Activated naive CD4-positive, alpha-beta T cell treated with Interleukin-2 at 50 U/mL for 16 hours (primary cell): ENCODE data around the gene SPHK1.
A peak's percentile ranks its signal among the peaks of the same experiment; 100 is the strongest.
"Not testable (repeated sequence)": the region's sequence is repeated elsewhere in the genome, so short reads cannot be mapped to it uniquely, and the experiment has no call there.

Experiments
- DNase-seq: peaks from one replicate; pipeline ENCODE4 v3.0.0-alpha.2; 2020

SPHK1 gene

GRCh38 chr17:76384222-76384986 lies at the start of gene SPHK1:
SPHK1 (plus strand) TSS chr17:76384609; CDS start chr17:76385645, 1,036 bp downstream.
- DNase-seq = peak; percentile 71

GRCh38 chr17:76335716-76336381 lies 48.6 kb upstream of the SPHK1 start:
- no peak for DNase-seq

- no peak for DNase-seq
These were observed 47.5 kb upstream of the SPHK1 start for GRCh38 chr17:76336756-76337412.

- no peak for DNase-seq
These were observed 47.0 kb upstream of the SPHK1 start for GRCh38 chr17:76337413-76337777.

GRCh38 chr17:76341301-76341700 lies 43.1 kb upstream of the SPHK1 start:
- DNase-seq = no peak

GRCh38 chr17:76343106-76343505 lies 41.3 kb upstream of the SPHK1 start:
- DNase-seq = no peak

GRCh38 chr17:76345377-76345974 lies 38.9 kb upstream of the SPHK1 start:
- no peak for DNase-seq

GRCh38 chr17:76346936-76347335 lies 37.5 kb upstream of the SPHK1 start:
- DNase-seq = not testable (repeated sequence)

GRCh38 chr17:76350463-76350862 lies 33.9 kb upstream of the SPHK1 start:
- DNase-seq = no peak

GRCh38 chr17:76351526-76352071 lies 32.8 kb upstream of the SPHK1 start:
- no peak for DNase-seq

GRCh38 chr17:76353004-76353598 lies 31.3 kb upstream of the SPHK1 start:
- no peak for DNase-seq

- peak; percentile 85 for DNase-seq
These were observed 30.7 kb upstream of the SPHK1 start, which contains the start of gene PRPSAP1 for GRCh38 chr17:76353599-76354316. PRPSAP1 (minus strand) TSS chr17:76353916; CDS start chr17:76353703, 213 bp downstream.

GRCh38 chr17:76354317-76354729 lies 30.1 kb upstream of the SPHK1 start:
- no peak for DNase-seq

- no peak for DNase-seq
These were observed 29.6 kb upstream of the SPHK1 start for GRCh38 chr17:76354747-76355310.

- DNase-seq = no peak
These were observed 27.5 kb upstream of the SPHK1 start for GRCh38 chr17:76356803-76357456.

GRCh38 chr17:76357597-76358158 lies 26.7 kb upstream of the SPHK1 start:
- DNase-seq = no peak

GRCh38 chr17:76359375-76359774 lies 25.0 kb upstream of the SPHK1 start:
- no peak for DNase-seq

GRCh38 chr17:76359776-76360175 lies 24.6 kb upstream of the SPHK1 start:
- not testable (repeated sequence) for DNase-seq

- no peak for DNase-seq
These were observed 23.9 kb upstream of the SPHK1 start for GRCh38 chr17:76360461-76360860.

- no peak for DNase-seq
These were observed 21.1 kb upstream of the SPHK1 start for GRCh38 chr17:76363107-76363842.
